PC-3 (cell line): Measurements from ENCODE around the gene TRAPPC3L. TPM values are rescaled to one million over a fixed set of nuclear protein-coding genes. Genes with fewer than 3 reads are reported as not detected.

ENCODE experiments used
- ATAC-seq: fragments of 200-7000 bp; cut with Tn5 transposase; 2 replicates; pipeline ENCODE4 v1.9.1; 2020; ENCODE audit warnings: mild to moderate bottlenecking, moderate library complexity
- BruUV-seq: library from RNA; stranded (reverse); fragments of 400-500 nt; replicated peaks from 2 replicates; lab custom pipeline; 2021; lab: Mats Ljungman, UMichigan
- CTCF ChIA-PET: fragments of 300-600 bp; sonication (Branson Sonifier 250); formaldehyde crosslinking; loops from one replicate; lab custom pipeline; 2022; ENCODE audit warnings: antibody characterized with exemption; lab: Charles Lee
- POLR2A ChIA-PET: fragments of 300-600 bp; sonication (Branson Sonifier 250); formaldehyde crosslinking; loops from one replicate; lab custom pipeline; 2022; ENCODE audit warnings: antibody characterized with exemption; ENCODE audit not compliant: unreplicated experiment; lab: Charles Lee
- DNase-seq: peaks from one replicate; pipeline ENCODE4 v3.0.0-alpha.2; 2015
- H2AFZ ChIP-seq: fragments of 300-600 bp; sonication (generic); 2 replicates; pipeline ENCODE4 v1.6.0; 2016; ENCODE audit warnings: antibody characterized with exemption, low read length
- H3F3A ChIP-seq: fragments of 300-600 bp; sonication (generic); one replicate; pipeline ENCODE4 v1.6.0; 2017; ENCODE audit warnings: antibody characterized with exemption, low read length, control low read depth, mild to moderate bottlenecking; ENCODE audit not compliant: unreplicated experiment
- H3K27ac ChIP-seq: fragments of 300-600 bp; sonication (generic); 2 replicates; pipeline ENCODE4 v1.5.1; 2016; ENCODE audit warnings: mild to moderate bottlenecking, low read length
- H3K27me3 ChIP-seq: fragments of 300-600 bp; sonication (generic); 2 replicates; pipeline ENCODE4 v1.6.1; 2016; ENCODE audit warnings: low read length, mixed read lengths
- H3K36me3 ChIP-seq: fragments of 300-600 bp; sonication (generic); 2 replicates; pipeline ENCODE4 v1.6.1; 2016; ENCODE audit warnings: low read depth, mixed run types, low read length, mixed read lengths
- H3K4me1 ChIP-seq: fragments of 300-600 bp; sonication (generic); 2 replicates; pipeline ENCODE4 v1.5.1; 2016; ENCODE audit warnings: low read length; ENCODE audit not compliant: insufficient read depth
- H3K4me2 ChIP-seq: fragments of 300-600 bp; sonication (generic); 2 replicates; pipeline ENCODE4 v1.6.0; 2016; ENCODE audit warnings: low read length
- H3K4me3 ChIP-seq: fragments of 300-600 bp; sonication (generic); 2 replicates; pipeline ENCODE4 v1.5.1; 2016; ENCODE audit warnings: mild to moderate bottlenecking, low read length, mixed read lengths
- H3K79me2 ChIP-seq: fragments of 300-600 bp; sonication (generic); 2 replicates; pipeline ENCODE4 v1.6.1; 2017; ENCODE audit warnings: low read length, mixed read lengths
- H3K9ac ChIP-seq: fragments of 300-600 bp; sonication (generic); 2 replicates; pipeline ENCODE4 v1.6.0; 2016; ENCODE audit warnings: mild to moderate bottlenecking, low read length
- H3K9me2 ChIP-seq: fragments of 300-600 bp; sonication (generic); replicated peaks from 2 replicates; pipeline ENCODE4 v1.6.1; 2016; ENCODE audit warnings: mixed run types, low read length, mixed read lengths
- H3K9me3 ChIP-seq: fragments of 300-600 bp; sonication (generic); 2 replicates; pipeline ENCODE4 v1.6.1; 2016; ENCODE audit warnings: low read length, mixed read lengths
- H4K20me1 ChIP-seq: fragments of 300-600 bp; sonication (generic); 2 replicates; pipeline ENCODE4 v1.6.1; 2016; ENCODE audit warnings: low read length, mixed read lengths
- EZH2 ChIP-seq: fragments of 300-600 bp; sonication (generic); IDR thresholded peaks from one replicate; pipeline ENCODE4 v1.6.1; 2017; ENCODE audit warnings: antibody characterized with exemption, mild to moderate bottlenecking, low read length; ENCODE audit not compliant: unreplicated experiment
- EZH2phosphoT487 ChIP-seq: fragments of 300-600 bp; sonication (generic); IDR thresholded peaks from 2 replicates; pipeline ENCODE4 v1.6.1; 2018; ENCODE audit warnings: mild to moderate bottlenecking, antibody characterized with exemption, low read length, borderline replicate concordance
- intact Hi-C: fragments of 100-400 bp; cut with micrococcal nuclease; formaldehyde crosslinking; loops from 2 replicates; pipeline ENCODE4 v1.9.0; 2023
- total RNA-seq: library from RNA; depleted of rRNA; stranded (reverse); fragments of >200 nt; gene quantifications from 2 replicates; pipeline ENCODE4 v1.2.3, GENCODE V29; 2014
- TF ChIP-seq, protein P1 (sequence below): fragments of 300-600 bp; sonication (generic); conservative IDR thresholded peaks from 2 replicates; pipeline ENCODE4 v1.5.1; 2017; ENCODE audit warnings: antibody characterized with exemption, low read depth, mild to moderate bottlenecking, low read length

Gene TRAPPC3L
- total RNA-seq, 1 experiment from 2014 or later = not detected

DNA sequence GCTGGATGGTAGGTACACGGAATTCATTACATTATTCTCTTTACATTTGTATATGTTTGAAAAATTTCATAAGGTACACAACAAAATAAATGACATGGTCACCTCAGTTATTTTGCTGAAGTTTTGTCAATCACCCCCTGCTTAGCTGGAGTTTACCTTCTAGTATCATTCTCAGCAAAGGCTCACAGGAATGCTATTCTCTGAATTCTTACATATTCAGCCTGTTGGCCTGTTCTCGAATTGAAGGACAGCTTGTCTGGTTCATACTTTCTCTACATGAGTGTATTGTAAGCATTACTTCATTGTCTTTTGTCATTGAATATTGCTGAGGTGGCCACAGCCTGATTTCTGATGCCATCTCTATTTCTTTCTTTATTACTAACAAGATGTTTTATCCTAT lies 21.2 kb downstream of the TRAPPC3L start:
- H4K20me1 ChIP-seq = no peaks in the 10 kb centered on the region
- H3K36me3 ChIP-seq = no peaks in the 10 kb centered on the region
- TF ChIP-seq EZH2phosphoT487 (no peak), EZH2 (no peak)
- TF ChIP-seq, protein P1, sequence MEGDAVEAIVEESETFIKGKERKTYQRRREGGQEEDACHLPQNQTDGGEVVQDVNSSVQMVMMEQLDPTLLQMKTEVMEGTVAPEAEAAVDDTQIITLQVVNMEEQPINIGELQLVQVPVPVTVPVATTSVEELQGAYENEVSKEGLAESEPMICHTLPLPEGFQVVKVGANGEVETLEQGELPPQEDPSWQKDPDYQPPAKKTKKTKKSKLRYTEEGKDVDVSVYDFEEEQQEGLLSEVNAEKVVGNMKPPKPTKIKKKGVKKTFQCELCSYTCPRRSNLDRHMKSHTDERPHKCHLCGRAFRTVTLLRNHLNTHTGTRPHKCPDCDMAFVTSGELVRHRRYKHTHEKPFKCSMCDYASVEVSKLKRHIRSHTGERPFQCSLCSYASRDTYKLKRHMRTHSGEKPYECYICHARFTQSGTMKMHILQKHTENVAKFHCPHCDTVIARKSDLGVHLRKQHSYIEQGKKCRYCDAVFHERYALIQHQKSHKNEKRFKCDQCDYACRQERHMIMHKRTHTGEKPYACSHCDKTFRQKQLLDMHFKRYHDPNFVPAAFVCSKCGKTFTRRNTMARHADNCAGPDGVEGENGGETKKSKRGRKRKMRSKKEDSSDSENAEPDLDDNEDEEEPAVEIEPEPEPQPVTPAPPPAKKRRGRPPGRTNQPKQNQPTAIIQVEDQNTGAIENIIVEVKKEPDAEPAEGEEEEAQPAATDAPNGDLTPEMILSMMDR = no peak
- peaks cover 5% of the 10 kb centered on the region; the same call in 1 of the 2 replicates for H3K4me1 ChIP-seq
- no peak overlapping the region for H3K27ac ChIP-seq
- ATAC-seq = no peak
- BruUV-seq = no TSS peak
- H3K4me2 ChIP-seq = no peak overlapping the region
- no peak overlapping the region for H3K4me3 ChIP-seq
- no peaks in the 10 kb centered on the region for H3K79me2 ChIP-seq
- ChIA-PET CTCF (no interaction called here), POLR2A (no interaction called here)
- H3K9me3 ChIP-seq = no peaks in the 10 kb centered on the region
- no peak overlapping the region for H2AFZ ChIP-seq
- no peak for DNase-seq
- no peaks in the 10 kb centered on the region for H3K27me3 ChIP-seq
- H3K9ac ChIP-seq = no peak overlapping the region
- H3K9me2 ChIP-seq = no peaks in the 10 kb centered on the region
- H3F3A ChIP-seq = no peaks in the 10 kb centered on the region
- intact Hi-C loops = no loop called here

DNA sequence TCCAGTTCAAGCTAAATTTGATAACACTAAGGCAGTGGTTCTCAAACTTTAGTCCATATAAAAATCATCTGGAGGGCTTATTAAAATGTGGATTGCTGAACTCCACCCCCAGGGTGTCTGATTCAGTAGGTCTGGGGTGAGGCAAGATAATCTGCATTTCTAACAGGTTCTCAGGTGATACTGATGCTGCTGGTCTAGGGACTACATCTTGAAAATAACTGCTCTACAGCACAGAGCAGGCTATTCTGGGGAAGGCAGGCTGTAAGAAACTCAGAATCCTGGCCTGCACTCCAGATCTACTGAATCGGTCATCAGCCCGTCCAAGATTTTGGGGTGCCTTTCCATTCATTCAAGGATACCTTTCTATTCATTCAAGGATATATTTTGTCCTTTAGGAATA lies 22.6 kb downstream of the TRAPPC3L start:
- no peaks in the 10 kb centered on the region for H3K9me2 ChIP-seq
- ChIA-PET CTCF (no interaction called here), POLR2A (no interaction called here)
- no peak overlapping the region for H2AFZ ChIP-seq
- H3K9ac ChIP-seq = no peak overlapping the region
- BruUV-seq = no TSS peak
- H3K27ac ChIP-seq = no peak overlapping the region
- H3K9me3 ChIP-seq = no peaks in the 10 kb centered on the region
- H3K27me3 ChIP-seq = no peaks in the 10 kb centered on the region
- intact Hi-C loops = no loop called here
- no peaks in the 10 kb centered on the region for H3K79me2 ChIP-seq
- TF ChIP-seq EZH2 = no peak
- TF ChIP-seq, protein P1 = no peak
- TF ChIP-seq EZH2phosphoT487 = no peak
- ATAC-seq (no peak), DNase-seq (no peak)
- no peak overlapping the region for H3K4me2 ChIP-seq
- H3K4me3 ChIP-seq = no peak overlapping the region
- no peaks in the 10 kb centered on the region for H3F3A ChIP-seq
- H3K36me3 ChIP-seq = no peaks in the 10 kb centered on the region
- H4K20me1 ChIP-seq = no peaks in the 10 kb centered on the region
- H3K4me1 ChIP-seq = no peaks in the 10 kb centered on the region

DNA sequence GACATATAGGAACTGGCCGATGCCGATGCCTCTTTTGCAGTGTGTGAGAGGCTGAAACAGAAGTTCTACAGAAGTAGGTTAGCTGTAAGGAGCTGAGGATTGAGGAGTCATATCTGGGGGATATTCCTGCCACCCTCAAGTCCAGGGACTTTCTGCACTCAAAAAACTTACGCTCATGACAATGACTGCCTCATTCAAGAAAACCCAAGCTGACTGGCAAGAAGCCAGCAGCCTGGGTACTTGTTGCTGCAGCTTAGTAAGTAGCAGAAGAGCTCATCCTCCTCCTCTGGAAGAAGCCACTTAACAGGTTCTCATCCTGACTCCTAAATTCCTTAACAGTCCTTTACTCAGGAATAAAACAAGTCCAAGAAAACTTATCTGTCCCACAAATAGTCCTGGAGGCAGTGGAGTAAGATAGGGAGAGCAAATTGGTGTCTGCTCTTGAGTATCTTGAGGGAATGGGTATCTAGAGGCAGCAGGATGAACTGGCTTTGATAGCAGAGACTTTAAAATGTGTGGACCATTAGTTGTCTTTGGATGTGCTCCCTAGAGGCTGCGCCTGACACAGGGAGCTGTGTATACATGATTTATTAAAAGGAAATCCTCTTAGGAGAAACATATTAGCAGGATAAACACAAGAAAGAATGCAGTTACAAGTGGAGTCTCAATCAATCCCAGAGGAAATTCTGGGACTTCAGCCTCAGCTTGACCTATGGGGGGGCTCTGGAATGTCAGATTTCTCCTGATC lies 26.7 kb downstream of the TRAPPC3L start:
- BruUV-seq = no TSS peak
- no peaks in the 10 kb centered on the region for H3K9me3 ChIP-seq
- ATAC-seq = no peak
- H3K27me3 ChIP-seq = no peaks in the 10 kb centered on the region
- H3K27ac ChIP-seq = no peak overlapping the region
- TF ChIP-seq EZH2phosphoT487 = no peak
- H2AFZ ChIP-seq = no peak overlapping the region
- intact Hi-C loops = no loop called here
- no peaks in the 10 kb centered on the region for H3K9me2 ChIP-seq
- CTCF ChIA-PET = no interaction called here
- H3K4me2 ChIP-seq = no peak overlapping the region
- no peak for DNase-seq
- H3K4me1 ChIP-seq = no peaks in the 10 kb centered on the region
- POLR2A ChIA-PET = no interaction called here
- no peaks in the 10 kb centered on the region for H4K20me1 ChIP-seq
- H3K9ac ChIP-seq = no peak overlapping the region
- no peaks in the 10 kb centered on the region for H3F3A ChIP-seq
- no peaks in the 10 kb centered on the region for H3K79me2 ChIP-seq
- no peak overlapping the region for H3K4me3 ChIP-seq
- no peaks in the 10 kb centered on the region for H3K36me3 ChIP-seq
